K562 (cell line): ENCODE results near the gene PSAP. TPM values are rescaled to one million over a fixed set of nuclear protein-coding genes. Genes with fewer than 3 reads are reported as not detected.
A peak's percentile ranks its signal among the peaks of the same experiment; 100 is the strongest.

ENCODE experiments used
- BHLHE40 ChIP-seq: IDR thresholded peaks from 2 replicates; pipeline ENCODE4 v1.6.1; 2011; ENCODE audit warnings: low read length, improper control_type of control experiment
- CEBPZ ChIP-seq: fragments of 150-350 bp; IDR thresholded peaks from 2 replicates; pipeline ENCODE4 v1.6.1; 2014; ENCODE audit warnings: low read depth, mild to moderate bottlenecking, low read length, borderline replicate concordance
- HMGN3 ChIP-seq: IDR thresholded peaks from 2 replicates; pipeline ENCODE4 v1.6.1; 2011; ENCODE audit warnings: borderline replicate concordance, low read depth, mild to moderate bottlenecking, mixed read lengths, low read length; ENCODE audit not compliant: insufficient read length; ENCODE audit errors: extremely low read depth
- HNRNPL ChIP-seq: fragments of 200-400 bp; formaldehyde crosslinking; IDR thresholded peaks from 2 replicates; pipeline ENCODE4 v1.6.1; 2017; ENCODE audit warnings: low read depth, mild to moderate bottlenecking, low read length
- IRF9 ChIP-seq: fragments of 450-650 bp; IDR thresholded peaks from 2 replicates; pipeline ENCODE4 v1.6.1; 2016; ENCODE audit warnings: missing biosample characterization, missing genetic modification characterization
- MAZ ChIP-seq, 2 experiments: fragments of 450-650 bp in 1 of 2; sonication (generic) in 1 of 2; formaldehyde crosslinking; IDR thresholded peaks in 1 of 2; conservative IDR thresholded peaks in 1 of 2; 2 replicates each; pipeline versions ENCODE4 v1.4.0 to v1.5.0; 2020; ENCODE audit warnings: mild to moderate bottlenecking in 1 of 2, missing genetic modification reagents in 1 of 2
- NEUROD1 ChIP-seq: fragments of 150-350 bp; IDR thresholded peaks from 2 replicates; pipeline ENCODE4 v1.6.1; 2014; ENCODE audit warnings: borderline replicate concordance, low read length, low read depth; ENCODE audit not compliant: partially characterized antibody
- NFRKB ChIP-seq: fragments of 450-650 bp; IDR thresholded peaks from 2 replicates; pipeline ENCODE4 v1.6.1; 2016; ENCODE audit warnings: low read depth
- PHF20 ChIP-seq: fragments of 450-650 bp; IDR thresholded peaks from 2 replicates; pipeline ENCODE4 v1.6.1; 2018; ENCODE audit not compliant: partially characterized antibody
- POLR2AphosphoS5 ChIP-seq: IDR thresholded peaks from 2 replicates; pipeline ENCODE4 v1.6.1; 2011; ENCODE audit warnings: mild to moderate bottlenecking, low read depth, low read length, moderate library complexity; ENCODE audit not compliant: control insufficient read depth, insufficient read depth
- RAD51 ChIP-seq: fragments of 450-650 bp; IDR thresholded peaks from 2 replicates; pipeline ENCODE4 v1.7.1; 2016; ENCODE audit warnings: low read depth, mild to moderate bottlenecking, borderline replicate concordance
- RBFOX2 ChIP-seq: fragments of 200-400 bp; formaldehyde crosslinking; IDR thresholded peaks from 2 replicates; pipeline ENCODE4 v1.6.1; 2017; ENCODE audit warnings: low read depth, mild to moderate bottlenecking, low read length, moderate library complexity
- SMAD2 ChIP-seq: fragments of 150-350 bp; IDR thresholded peaks from 2 replicates; pipeline ENCODE4 v1.6.1; 2014; ENCODE audit warnings: low read depth, mild to moderate bottlenecking, low read length
- SRSF3 ChIP-seq: fragments of 200-400 bp; formaldehyde crosslinking; IDR thresholded peaks from 2 replicates; pipeline ENCODE4 v1.6.1; 2016; ENCODE audit warnings: mild to moderate bottlenecking, low read length, moderate library complexity; ENCODE audit not compliant: insufficient read depth
- ZNF121 ChIP-seq: sonication (generic); formaldehyde crosslinking; conservative IDR thresholded peaks from 2 replicates; pipeline ENCODE4 v1.8.0; 2022; ENCODE audit warnings: missing genetic modification reagents
- ZNF347 ChIP-seq: fragments of 450-650 bp; formaldehyde crosslinking; IDR thresholded peaks from 2 replicates; pipeline ENCODE4 v1.4.0; 2020; ENCODE audit warnings: low read depth, mild to moderate bottlenecking, moderate library complexity
- ZNF561 ChIP-seq: fragments of 450-650 bp; formaldehyde crosslinking; conservative IDR thresholded peaks from 2 replicates; pipeline ENCODE4 v1.4.0; 2020; ENCODE audit warnings: mild to moderate bottlenecking, moderate library complexity
- ZNF740 ChIP-seq, 3 experiments: fragments of 200-800 bp in 1 of 3; sonication (Bioruptor generic) in 1 of 3; sonication (generic) in 1 of 3; formaldehyde crosslinking in 1 of 3; IDR thresholded peaks; 2 replicates each; pipeline versions ENCODE4 v1.6.1 to v1.8.0; 2016 to 2022; ENCODE audit warnings: mild to moderate bottlenecking in 2 of 3, missing compliant biosample characterization in 2 of 3, missing genetic modification characterization in 2 of 3, missing genetic modification reagents in 1 of 3
- polyA plus RNA-seq, 8 experiments: library from polyadenylated mRNA; depleted of rRNA in 4 of 8; stranded (reverse) in 5 of 8; unstranded in 3 of 8; fragments of >200 nt; fragmentation: Nextera tagmentation in 2 of 8; fragmentation: Illumina TruSeq in 1 of 8; extraction: Ambion mirVana in 2 of 8; extraction: Trizol in 1 of 8; gene quantifications; 2 replicates each; pipeline versions ENCODE4 v1.2.1 to v1.2.3, GENCODE V29; 2011 to 2014; ENCODE audit warnings: inconsistent platforms in 1 of 8, missing spikeins in 1 of 8
- total RNA-seq, 7 experiments: library from RNA; depleted of rRNA in 6 of 7; stranded (reverse); fragments of >200 nt in 6 of 7; fragmentation: Illumina TruSeq in 2 of 7; extraction: Trizol in 2 of 7; gene quantifications; 2 replicates each; pipeline versions ENCODE4 v1.2.1 to v1.2.3, GENCODE V29; 2011 to 2021; ENCODE audit warnings: low replicate concordance in 1 of 7
- TF ChIP-seq, protein P1 (sequence below): IDR thresholded peaks from 2 replicates; pipeline ENCODE4 v1.6.1; 2012; ENCODE audit warnings: low read depth, low read length, improper control_type of control experiment, borderline replicate concordance

The PSAP gene
- total and polyA plus RNA-seq, 9 of the 15 experiments (the other 6 are each of a cell fraction or from before 2014, with no cell fraction given): 245 to 700 (median 429) TPM

DNA sequence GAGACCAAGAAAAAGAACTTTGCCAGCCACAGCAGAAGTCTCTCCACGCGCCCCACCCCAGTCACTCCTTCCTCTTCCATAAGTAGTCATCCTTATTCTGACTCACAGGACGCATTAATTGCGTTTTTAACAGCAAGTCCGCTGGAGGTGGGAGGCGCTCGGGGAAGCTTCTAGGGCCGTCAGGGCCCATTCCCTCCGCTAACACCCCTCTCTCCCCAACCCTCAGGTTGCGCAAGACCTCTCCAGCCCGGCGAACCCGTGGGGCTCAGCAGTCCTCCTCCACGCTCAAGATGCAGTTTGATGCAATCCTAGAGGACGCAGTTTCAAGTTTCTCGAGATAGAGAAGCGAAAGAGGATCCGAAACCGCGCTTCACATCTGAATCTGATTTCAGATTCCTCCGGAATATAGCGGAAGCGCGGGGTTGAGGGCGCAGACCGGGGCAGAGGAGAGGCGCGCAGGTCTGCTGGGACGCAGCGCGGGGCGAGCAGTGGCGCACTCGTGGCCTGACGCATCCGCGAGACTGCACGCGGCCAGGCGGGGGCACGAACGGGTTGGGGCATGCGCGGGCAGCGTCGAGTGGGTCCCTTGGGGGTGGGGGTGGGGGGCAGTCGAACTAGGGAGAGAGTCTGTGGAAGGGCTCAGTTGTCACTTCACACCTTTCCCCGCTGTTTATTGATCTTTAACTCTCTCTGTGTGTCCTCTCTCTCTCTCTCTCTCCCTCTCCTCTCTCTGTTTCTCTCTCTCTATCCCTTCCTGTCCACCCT lies 37.8 kb upstream of the PSAP start (continued):
- TF ChIP-seq ZNF740 (CRISPR knock-in tag; IDR thresholded peaks at IDR 0.05): 0 out of 2 replicates have a peak, but pooled peaks have one; percentile 71
- TF ChIP-seq ZNF740 (tag; IDR thresholded peaks at IDR 0.05): no peak; a peak in 1 of 4 replicates
- TF ChIP-seq HNRNPL: peak; percentile 81; the same call in 1 of the 2 replicates
- TF ChIP-seq MAZ (CRISPR knock-in tag; conservative IDR thresholded peaks at IDR 0.05 in 1 of 2, IDR thresholded peaks at IDR 0.05 in 1 of 2): peak; percentile 75 to 87
- no peak for TF ChIP-seq ZNF561 (CRISPR knock-in tag)
- TF ChIP-seq SRSF3: no peak
- TF ChIP-seq RAD51: no peak
- peak; percentile 55 for TF ChIP-seq PHF20
- no peak; the same call in 1 of the 2 replicates for TF ChIP-seq NFRKB
- TF ChIP-seq RBFOX2: peak; percentile 91
- TF ChIP-seq HMGN3: peak; percentile 86
- TF ChIP-seq ZNF121: no peak
- TF ChIP-seq NEUROD1: no peak
- no peak for TF ChIP-seq CEBPZ
- TF ChIP-seq BHLHE40: peak; percentile 48; the same call in 1 of the 2 replicates
- 0 out of 2 replicates have a peak, but pooled peaks have one; percentile 13 for TF ChIP-seq POLR2AphosphoS5
- no peak for TF ChIP-seq SMAD2
- TF ChIP-seq, protein P1, sequence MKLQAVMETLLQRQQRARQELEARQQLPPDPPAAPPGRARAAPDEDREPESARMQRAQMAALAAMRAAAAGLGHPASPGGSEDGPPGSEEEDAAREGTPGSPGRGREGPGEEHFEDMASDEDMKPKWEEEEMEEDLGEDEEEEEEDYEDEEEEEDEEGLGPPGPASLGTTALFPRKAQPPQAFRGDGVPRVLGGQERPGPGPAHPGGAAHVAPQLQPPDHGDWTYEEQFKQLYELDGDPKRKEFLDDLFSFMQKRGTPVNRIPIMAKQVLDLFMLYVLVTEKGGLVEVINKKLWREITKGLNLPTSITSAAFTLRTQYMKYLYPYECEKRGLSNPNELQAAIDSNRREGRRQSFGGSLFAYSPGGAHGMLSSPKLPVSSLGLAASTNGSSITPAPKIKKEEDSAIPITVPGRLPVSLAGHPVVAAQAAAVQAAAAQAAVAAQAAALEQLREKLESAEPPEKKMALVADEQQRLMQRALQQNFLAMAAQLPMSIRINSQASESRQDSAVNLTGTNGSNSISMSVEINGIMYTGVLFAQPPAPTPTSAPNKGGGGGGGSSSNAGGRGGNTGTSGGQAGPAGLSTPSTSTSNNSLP: 0 out of 2 replicates have a peak, but pooled peaks have one; percentile 28
- TF ChIP-seq IRF9 (tag): peak; percentile 96
- TF ChIP-seq ZNF347 (CRISPR knock-in tag): no peak
